ENCODE results near the gene ALKBH4. TPM values are rescaled to one million over a fixed set of nuclear protein-coding genes. Genes with fewer than 3 reads are reported as not detected.

The ALKBH4 gene
- total and polyA plus RNA-seq, 2 of the 4 experiments (the other 2 are of a cell fraction): 6.1 to 7.4 TPM

GRCh38 chr7:102463841-102464576 lies 654 bp downstream of the ALKBH4 start:
- Histone ChIP-seq H3K9ac (ENCODE audit: low read depth, low read length) (peak overlapping the region; percentile 98), H3K4me3 (ENCODE audit: insufficient read depth, low read depth, low read length) (peak overlapping the region; percentile 83), H3K36me3 (ENCODE audit: control insufficient read depth, insufficient read depth, low read length) (peaks cover 15% of the 10 kb centered on the region), H3K27ac (ENCODE audit: insufficient read depth, low read length) (peak overlapping the region; percentile 89), H2AK9ac (replicated peaks; ENCODE audit: low read depth, low read length, poor library complexity) (peak overlapping the region; percentile 96), H3K79me1 (ENCODE audit: low read depth in 1 of 2, low read length in 2 of 2) (peaks cover 25 to 64% of the 10 kb centered on the region in 2 experiments), H4K8ac (ENCODE audit: low read depth in 2 of 2, low read length in 2 of 2) (peak overlapping the region; percentile 96 to 98), H4K5ac (ENCODE audit: low read depth, low read length) (peak overlapping the region; percentile 97), H4K20me1 (ENCODE audit: insufficient read depth, low read length) (peaks cover 6% of the 10 kb centered on the region), H3K27me3 (ENCODE audit: control insufficient read depth, insufficient read depth, low read length) (no peaks in the 10 kb centered on the region), H3K18ac (ENCODE audit: low read depth, low read length) (peak overlapping the region; percentile 25; the same call in 1 of the 2 replicates), H3K9me1 (ENCODE audit: insufficient read depth, low read length) (peaks cover 12% of the 10 kb centered on the region), H3K14ac (replicated peaks; ENCODE audit: low read depth, low read length) (peak overlapping the region; percentile 94), H2BK20ac (ENCODE audit: low read depth, low read length) (no peak overlapping the region), H2BK120ac (ENCODE audit: low read depth, low read length) (peak overlapping the region; percentile 52), H3K4me1 (ENCODE audit: control insufficient read depth, insufficient read depth, low read length) (peaks cover 6% of the 10 kb centered on the region), H3K4ac (ENCODE audit: low read depth, low read length) (peak overlapping the region; percentile 96), H3K9me3 (ENCODE audit: control insufficient read depth, insufficient read depth, low read length) (no peaks in the 10 kb centered on the region), H2AFZ (replicated peaks; ENCODE audit: low read length, poor library complexity) (peak overlapping the region; percentile 97), H3K23ac (ENCODE audit: low read depth, low read length) (peak overlapping the region; percentile 95), H2AK5ac (ENCODE audit: low read depth, low read length) (peak overlapping the region; percentile 87), H3K56ac (ENCODE audit: extremely low read depth, insufficient read depth, low read length) (peak overlapping the region; percentile 73), H2BK5ac (ENCODE audit: low read depth, low read length, poor library complexity, severe bottlenecking) (peak overlapping the region; percentile 61), H4K91ac (ENCODE audit: insufficient read depth, low read depth, low read length) (peak overlapping the region; percentile 96), H3K4me2 (ENCODE audit: low read depth, low read length) (peak overlapping the region; percentile 98), H2BK15ac (ENCODE audit: low read depth, low read length) (peak overlapping the region; percentile 24; the same call in 1 of the 3 replicates)
- DNase-seq (no peak), ATAC-seq (ENCODE audit: low read depth) (peak; percentile 12)
- TF ChIP-seq CEBPB (IDR thresholded peaks at IDR 0.05; ENCODE audit: low read depth, low read length) (no peak), ELK1 (IDR thresholded peaks at IDR 0.05; ENCODE audit: borderline replicate concordance, low read depth, low read length) (no peak), RAD21 (IDR thresholded peaks at IDR 0.05; ENCODE audit: low read length) (no peak), RFX5 (IDR thresholded peaks at IDR 0.05; ENCODE audit: low read depth, low read length) (no peak), FOS (IDR thresholded peaks at IDR 0.05; ENCODE audit: low read depth, low read length) (no peak), SMC3 (IDR thresholded peaks at IDR 0.05; ENCODE audit: low read depth, low read length) (no peak), CHD1 (IDR thresholded peaks at IDR 0.05; ENCODE audit: low read depth, low read length) (no peak), MXI1 (IDR thresholded peaks at IDR 0.05; ENCODE audit: borderline replicate concordance, low read depth, low read length) (no peak), RCOR1 (IDR thresholded peaks at IDR 0.05; ENCODE audit: insufficient replicate concordance, low read length) (no peak), NFE2L2 (IDR thresholded peaks at IDR 0.05; ENCODE audit: low read depth, low read length) (no peak), MAFK (IDR thresholded peaks at IDR 0.05; ENCODE audit: low read depth, low read length) (no peak), CTCF (conservative IDR thresholded peaks at IDR 0.05; ENCODE audit: low read depth, low read length) (no peak), BHLHE40 (IDR thresholded peaks at IDR 0.05; ENCODE audit: low read depth, low read length) (no peak)
- TF ChIP-seq, protein P1, sequence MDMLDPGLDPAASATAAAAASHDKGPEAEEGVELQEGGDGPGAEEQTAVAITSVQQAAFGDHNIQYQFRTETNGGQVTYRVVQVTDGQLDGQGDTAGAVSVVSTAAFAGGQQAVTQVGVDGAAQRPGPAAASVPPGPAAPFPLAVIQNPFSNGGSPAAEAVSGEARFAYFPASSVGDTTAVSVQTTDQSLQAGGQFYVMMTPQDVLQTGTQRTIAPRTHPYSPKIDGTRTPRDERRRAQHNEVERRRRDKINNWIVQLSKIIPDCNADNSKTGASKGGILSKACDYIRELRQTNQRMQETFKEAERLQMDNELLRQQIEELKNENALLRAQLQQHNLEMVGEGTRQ (IDR thresholded peaks at IDR 0.05; ENCODE audit: low read depth, low read length): no peak
- ChIA-PET CTCF (interaction anchor here (0.6 kb wide), 1 partner anchor 1142 kb away, joined by 3 read pairs; no protein-coding TSS in a partner anchor), POLR2A (ENCODE audit: unreplicated experiment) (no interaction called here)
- no TSS peak for BruUV-seq (replicated peaks)
- dilution Hi-C loops (cut with HindIII; ENCODE audit: low sequenced_read_pairs, unreplicated experiment): no loop called here
- in situ Hi-C loops (cut with MboI; ENCODE audit: low sequenced_read_pairs): no loop called here
- intact Hi-C loops (cut with micrococcal nuclease): no loop called here
- WGBS, 2 experiments (ENCODE audit: extremely low coverage in 2 of 2, insufficient read length in 1 of 2): 14% methylated on average over 22 of the region's 24 CpGs; no CpG with 5 or more reads in 1 of the 2 experiments
